ENCODE results near the gene C19orf85.

- TF ChIP-seq POLR2A (IDR thresholded peaks at IDR 0.05) (no peak), POLR2AphosphoS5 (IDR thresholded peaks at IDR 0.05; ENCODE audit: insufficient read depth in 1 of 2, low read depth in 1 of 2) (no peak)
These were observed 22.1 kb downstream of the C19orf85 start for GRCh38 chr19:55442372-55442961.
